Panc1 (cell line): ENCODE measurements around the gene SYT5. TPM values are rescaled to one million over a fixed set of nuclear protein-coding genes. Genes with fewer than 3 reads are reported as not detected.
"Not testable (repeated sequence)": the region's sequence is repeated elsewhere in the genome, so short reads cannot be mapped to it uniquely, and the experiment has no call there.

ENCODE experiments used
- ATAC-seq: fragments of 200-7000 bp; cut with Tn5 transposase; 2 replicates; pipeline ENCODE4 v1.9.1; 2020; ENCODE audit warnings: mild to moderate bottlenecking, moderate library complexity
- BruUV-seq: library from RNA; stranded (reverse); fragments of 400-500 nt; replicated peaks from 2 replicates; lab custom pipeline; 2021; lab: Mats Ljungman, UMichigan
- CTCF ChIA-PET: fragments of 300-600 bp; sonication (Branson Sonifier 250); formaldehyde crosslinking; loops from one replicate; lab custom pipeline; 2022; ENCODE audit warnings: antibody characterized with exemption; lab: Charles Lee
- POLR2A ChIA-PET: fragments of 300-600 bp; sonication (Branson Sonifier 250); formaldehyde crosslinking; loops from one replicate; lab custom pipeline; 2022; ENCODE audit warnings: antibody characterized with exemption; lab: Charles Lee
- DNase-seq: peaks from one replicate; pipeline ENCODE4 v3.0.0-alpha.2; 2010; ENCODE audit warnings: low read depth, low spot score
- H3K27ac ChIP-seq: 2 replicates; pipeline ENCODE4 v1.5.1; 2011; ENCODE audit warnings: mild to moderate bottlenecking, low read length, inconsistent platforms
- H3K27me3 ChIP-seq: fragments of 200-500 bp; sonication (Bioruptor generic); 2 replicates; pipeline ENCODE4 v1.6.0; 2014; ENCODE audit warnings: low read length, inconsistent platforms; ENCODE audit not compliant: control insufficient read depth, insufficient read depth
- H3K36me3 ChIP-seq: fragments of 200-500 bp; sonication (Bioruptor generic); 2 replicates; pipeline ENCODE4 v1.5.1; 2014; ENCODE audit warnings: inconsistent platforms, mild to moderate bottlenecking, low read length, moderate library complexity; ENCODE audit not compliant: control insufficient read depth, insufficient read depth
- H3K4me1 ChIP-seq: 2 replicates; pipeline ENCODE4 v1.5.1; 2011; ENCODE audit warnings: inconsistent platforms, mild to moderate bottlenecking, low read length, moderate library complexity; ENCODE audit not compliant: control insufficient read depth, insufficient read depth
- H3K4me3 ChIP-seq, 2 experiments: 2 replicates each; pipeline ENCODE4 v1.5.1; 2011 to 2012; ENCODE audit warnings: low read depth in 2 of 2, low read length in 2 of 2, mild to moderate bottlenecking in 2 of 2, inconsistent platforms in 1 of 2, moderate library complexity in 1 of 2
- H3K9me3 ChIP-seq: fragments of 200-500 bp; sonication (Bioruptor generic); 2 replicates; pipeline ENCODE4 v1.5.1; 2014; ENCODE audit warnings: low read depth, mild to moderate bottlenecking, inconsistent platforms, low read length, moderate library complexity; ENCODE audit not compliant: control insufficient read depth, insufficient read depth
- POLR2AphosphoS5 ChIP-seq: IDR thresholded peaks from 2 replicates; pipeline ENCODE4 v1.6.1; 2012; ENCODE audit warnings: mild to moderate bottlenecking, low read depth, low read length, moderate library complexity
- REST ChIP-seq, 2 experiments: IDR thresholded peaks; 2 replicates each; pipeline ENCODE4 v1.6.1; 2011 to 2012; ENCODE audit warnings: low read depth in 2 of 2, control low read depth in 1 of 2, low read length in 1 of 2, mild to moderate bottlenecking in 1 of 2, moderate library complexity in 1 of 2; ENCODE audit not compliant: insufficient read depth in 1 of 2
- SIN3A ChIP-seq: IDR thresholded peaks from 2 replicates; pipeline ENCODE4 v1.6.1; 2012; ENCODE audit warnings: low read depth, mild to moderate bottlenecking, low read length, moderate library complexity, borderline replicate concordance; ENCODE audit not compliant: insufficient read depth
- TCF7L2 ChIP-seq: IDR thresholded peaks from 2 replicates; pipeline ENCODE4 v1.6.1; 2011; ENCODE audit warnings: mild to moderate bottlenecking, low read depth, low read length, inconsistent platforms
- in situ Hi-C: cut with HindIII; loops from 2 replicates; pipeline ENCODE4 v1.10.0; 2016; ENCODE audit warnings: low sequenced_read_pairs, low pct_unique_long_range_greater_than_20kb
- intact Hi-C: fragments of 100-400 bp; cut with micrococcal nuclease; formaldehyde crosslinking; loops from one replicate; pipeline ENCODE4 v1.10.0; 2022; ENCODE audit not compliant: unreplicated experiment
- total RNA-seq: library from RNA; stranded (reverse); gene quantifications from one replicate; pipeline ENCODE4 v1.2.1, GENCODE V29; 2021; ENCODE audit not compliant: unreplicated experiment
- TF ChIP-seq, protein P1 (sequence below): fragments of 450-650 bp; IDR thresholded peaks from 2 replicates; pipeline ENCODE4 v1.5.1; 2017; ENCODE audit warnings: mild to moderate bottlenecking

SYT5 gene
- total RNA-seq, 1 experiment from 2014 or later: 3.2 TPM

GRCh38 chr19:55225415-55225958, 45.4 kb upstream of the SYT5 start:
- intact Hi-C loops: no loop called here
- no peak for ATAC-seq
- Histone ChIP-seq H3K36me3 (peaks cover 4% of the 10 kb centered on the region; the same call in 1 of the 2 replicates), H3K9me3 (no peaks in the 10 kb centered on the region), H3K27ac (no peak overlapping the region), H3K27me3 (no peaks in the 10 kb centered on the region), H3K4me1 (peaks cover 17% of the 10 kb centered on the region; the same call in 1 of the 2 replicates), H3K4me3 (no peak overlapping the region)
- DNase-seq: no peak
- in situ Hi-C loops: no loop called here
- TF ChIP-seq REST (IDR thresholded peaks at IDR 0.05; ENCODE audit: insufficient read depth in 1 of 2, low read depth in 2 of 2, low read length in 1 of 2) (no peak), POLR2AphosphoS5 (no peak), TCF7L2 (no peak), SIN3A (no peak)
- TF ChIP-seq, protein P1, sequence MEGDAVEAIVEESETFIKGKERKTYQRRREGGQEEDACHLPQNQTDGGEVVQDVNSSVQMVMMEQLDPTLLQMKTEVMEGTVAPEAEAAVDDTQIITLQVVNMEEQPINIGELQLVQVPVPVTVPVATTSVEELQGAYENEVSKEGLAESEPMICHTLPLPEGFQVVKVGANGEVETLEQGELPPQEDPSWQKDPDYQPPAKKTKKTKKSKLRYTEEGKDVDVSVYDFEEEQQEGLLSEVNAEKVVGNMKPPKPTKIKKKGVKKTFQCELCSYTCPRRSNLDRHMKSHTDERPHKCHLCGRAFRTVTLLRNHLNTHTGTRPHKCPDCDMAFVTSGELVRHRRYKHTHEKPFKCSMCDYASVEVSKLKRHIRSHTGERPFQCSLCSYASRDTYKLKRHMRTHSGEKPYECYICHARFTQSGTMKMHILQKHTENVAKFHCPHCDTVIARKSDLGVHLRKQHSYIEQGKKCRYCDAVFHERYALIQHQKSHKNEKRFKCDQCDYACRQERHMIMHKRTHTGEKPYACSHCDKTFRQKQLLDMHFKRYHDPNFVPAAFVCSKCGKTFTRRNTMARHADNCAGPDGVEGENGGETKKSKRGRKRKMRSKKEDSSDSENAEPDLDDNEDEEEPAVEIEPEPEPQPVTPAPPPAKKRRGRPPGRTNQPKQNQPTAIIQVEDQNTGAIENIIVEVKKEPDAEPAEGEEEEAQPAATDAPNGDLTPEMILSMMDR: no peak
- CTCF ChIA-PET: no interaction called here
- POLR2A ChIA-PET: interaction anchor here (0.7 kb wide), 1 partner anchor 143 kb away, joined by 3 read pairs; no protein-coding TSS in a partner anchor
- no TSS peak for BruUV-seq

DNA sequence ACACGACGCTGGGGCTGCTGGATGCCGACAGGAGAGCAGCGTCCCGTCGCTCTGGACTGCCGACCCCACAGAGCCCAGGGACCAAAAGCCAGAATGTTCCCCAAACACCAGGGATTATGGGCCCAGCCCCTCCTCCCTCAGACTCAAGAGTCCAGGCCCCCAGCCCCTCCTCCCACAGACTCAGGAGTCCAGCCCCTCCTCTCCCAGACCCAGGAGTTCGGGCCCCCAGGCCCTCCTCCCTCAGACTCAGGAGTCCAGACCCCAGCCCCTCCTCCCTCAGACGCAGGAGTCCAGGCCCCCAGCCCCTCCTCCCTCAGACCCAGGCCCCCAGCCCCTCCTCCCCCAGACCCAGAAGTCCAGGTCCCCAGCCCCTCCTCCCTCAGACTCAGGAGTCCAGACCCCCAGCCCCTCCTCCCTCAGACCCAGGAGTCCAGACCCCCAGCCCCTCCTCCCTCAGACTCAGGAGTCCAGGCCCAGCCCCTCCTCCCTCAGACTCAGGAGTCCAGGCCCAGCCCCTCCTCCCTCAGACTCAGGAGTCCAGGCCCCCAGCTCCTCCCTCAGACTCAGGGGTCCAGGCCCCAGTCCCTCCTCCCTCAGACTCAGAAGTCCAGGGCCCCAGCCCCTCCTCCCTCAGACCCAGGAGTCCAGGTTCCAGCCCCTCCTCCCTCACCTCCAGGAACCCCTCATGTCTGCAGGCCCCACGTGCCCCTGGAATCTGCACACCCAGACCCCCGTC, 44.8 kb upstream of the SYT5 start:
- H3K9me3 ChIP-seq, intact Hi-C loops, ATAC-seq, H3K27me3 ChIP-seq, BruUV-seq, H3K4me3 ChIP-seq, CTCF ChIA-PET, H3K27ac ChIP-seq, H3K36me3 ChIP-seq, in situ Hi-C loops, DNase-seq: not testable (repeated sequence)
- POLR2A ChIA-PET: interaction anchor here (0.7 kb wide), 1 partner anchor 144 kb away, joined by 3 read pairs; no protein-coding TSS in a partner anchor
- peaks cover 17% of the 10 kb centered on the region; the same call in 1 of the 2 replicates for H3K4me1 ChIP-seq
